H1 (cell line): ENCODE results near the gene ATP13A2. TPM values are rescaled to one million over a fixed set of nuclear protein-coding genes. Genes with fewer than 3 reads are reported as not detected.

ENCODE experiments used
- CTCF ChIA-PET: fragments of 300-600 bp; sonication (Branson Sonifier 250); formaldehyde crosslinking; loops from one replicate; lab custom pipeline; 2021; ENCODE audit not compliant: partially characterized antibody; lab: Charles Lee
- POLR2A ChIA-PET: fragments of 300-600 bp; sonication (Branson Sonifier 250); formaldehyde crosslinking; loops from one replicate; lab custom pipeline; 2021; ENCODE audit warnings: inconsistent platforms; ENCODE audit not compliant: partially characterized antibody; lab: Charles Lee
- DNase-seq, 2 experiments: peaks; one replicate each; pipeline versions ENCODE4 v3.0.0 to v3.0.0-alpha.2; 2010 to 2022; ENCODE audit warnings: low spot score in 2 of 2, low read depth in 1 of 2, mixed read lengths in 1 of 2
- FAIRE-seq: peaks from 2 replicates; lab custom pipeline; 2011; peaks lifted over from hg19 to GRCh38; lab: Jason Lieb, UNC
- H2AFZ ChIP-seq: 2 replicates; pipeline ENCODE4 v1.8.1; 2012; ENCODE audit warnings: low read length, inconsistent platforms
- H2AK5ac ChIP-seq: 2 replicates; pipeline ENCODE4 v1.6.1; 2013; ENCODE audit warnings: low read depth, low read length
- H2BK120ac ChIP-seq: replicated peaks from 2 replicates; pipeline ENCODE3; 2013; ENCODE audit warnings: low read depth, low read length, inconsistent platforms
- H2BK12ac ChIP-seq: 2 replicates; pipeline ENCODE4 v1.6.1; 2013; ENCODE audit warnings: low read depth, low read length
- H2BK15ac ChIP-seq: 2 replicates; pipeline ENCODE4 v1.6.1; 2013; ENCODE audit warnings: low read length
- H2BK20ac ChIP-seq: 2 replicates; pipeline ENCODE4 v1.6.1; 2013; ENCODE audit warnings: low read length
- H2BK5ac ChIP-seq: 2 replicates; pipeline ENCODE4 v1.6.1; 2013; ENCODE audit warnings: low read depth, low read length
- H3K14ac ChIP-seq: 2 replicates; pipeline ENCODE4 v1.6.1; 2013; ENCODE audit warnings: inconsistent platforms; ENCODE audit not compliant: insufficient read length
- H3K18ac ChIP-seq: 2 replicates; pipeline ENCODE4 v1.6.1; 2013; ENCODE audit warnings: low read length; ENCODE audit errors: extremely low read depth
- H3K23ac ChIP-seq: 2 replicates; pipeline ENCODE4 v1.6.1; 2013; ENCODE audit warnings: inconsistent platforms; ENCODE audit not compliant: insufficient read length
- H3K23me2 ChIP-seq: 2 replicates; pipeline ENCODE4 v1.6.1; 2013; ENCODE audit warnings: low read depth, low read length
- H3K27ac ChIP-seq: 2 replicates; pipeline ENCODE4 v1.6.1; 2011; ENCODE audit warnings: low read depth, low read length, inconsistent platforms
- H3K27me3 ChIP-seq, 4 experiments: replicated peaks in 1 of 4; 1 replicate in 1 of 4; 2 replicates in 3 of 4; pipeline versions ENCODE4 v1.6.1 to v1.8.1; 2011 to 2013; ENCODE audit warnings: low read length in 3 of 4, mild to moderate bottlenecking in 3 of 4, inconsistent platforms in 2 of 4, mixed read lengths in 2 of 4, moderate library complexity in 1 of 4; ENCODE audit not compliant: control insufficient read depth in 3 of 4, insufficient read depth in 3 of 4; ENCODE audit errors: extremely low read depth in 1 of 4
- H3K36me3 ChIP-seq, 4 experiments: 2 replicates each; pipeline versions ENCODE4 v1.6.1 to v1.8.1; 2011 to 2013; ENCODE audit warnings: mild to moderate bottlenecking in 4 of 4, low read length in 3 of 4, moderate library complexity in 2 of 4, control low read depth in 1 of 4, inconsistent platforms in 1 of 4; ENCODE audit not compliant: insufficient read depth in 4 of 4, control insufficient read depth in 2 of 4
- H3K4ac ChIP-seq: replicated peaks from 2 replicates; pipeline ENCODE3; 2013; ENCODE audit warnings: low read length, low read depth, mixed read lengths, inconsistent platforms; ENCODE audit not compliant: insufficient read length
- H3K4me1 ChIP-seq, 4 experiments: replicated peaks in 1 of 4; 1 replicate in 1 of 4; 2 replicates in 3 of 4; pipeline versions ENCODE4 v1.6.1 to v1.8.1; 2011 to 2013; ENCODE audit warnings: low read length in 3 of 4, inconsistent platforms in 2 of 4, mixed read lengths in 1 of 4; ENCODE audit not compliant: insufficient read depth in 4 of 4, control insufficient read depth in 3 of 4
- H3K4me2 ChIP-seq, 2 experiments: 2 replicates each; pipeline versions ENCODE4 v1.6.1 to v1.8.1; 2011 to 2013; ENCODE audit warnings: low read depth in 2 of 2, low read length in 2 of 2, control low read depth in 1 of 2, inconsistent platforms in 1 of 2, mild to moderate bottlenecking in 1 of 2; ENCODE audit not compliant: insufficient read depth in 1 of 2
- H3K4me3 ChIP-seq, 4 experiments: fragments of 200-600, 300-600 bp in 1 of 4; sonication (generic), shearing (Covaris generic), sonication (Bioruptor Twin) in 1 of 4; 2 replicates each; pipeline versions ENCODE4 v1.5.1 to v1.8.1; 2011 to 2016; ENCODE audit warnings: low read length in 4 of 4, low read depth in 3 of 4, control low read depth in 2 of 4, inconsistent platforms in 2 of 4, mild to moderate bottlenecking in 2 of 4, mixed read lengths in 1 of 4, moderate library complexity in 1 of 4; ENCODE audit not compliant: insufficient read depth in 2 of 4; ENCODE audit errors: extremely low read depth in 1 of 4
- H3K56ac ChIP-seq: replicated peaks from 2 replicates; pipeline ENCODE3; 2013; ENCODE audit warnings: low read depth, mild to moderate bottlenecking, mixed read lengths, low read length, inconsistent platforms; ENCODE audit not compliant: insufficient read length
- H3K79me1 ChIP-seq: 2 replicates; pipeline ENCODE4 v1.6.1; 2013; ENCODE audit warnings: low read depth, low read length, control low read depth
- H3K79me2 ChIP-seq, 2 experiments: 2 replicates each; pipeline versions ENCODE4 v1.6.1 to v1.8.1; 2012 to 2013; ENCODE audit warnings: low read length in 2 of 2, mild to moderate bottlenecking in 2 of 2, inconsistent platforms in 1 of 2; ENCODE audit not compliant: insufficient read depth in 2 of 2, control insufficient read depth in 1 of 2
- H3K9ac ChIP-seq, 4 experiments: replicated peaks in 1 of 4; 1 replicate in 1 of 4; 2 replicates in 3 of 4; pipeline versions ENCODE4 v1.6.1 to v1.8.1; 2011 to 2013; ENCODE audit warnings: low read depth in 3 of 4, low read length in 3 of 4, control low read depth in 2 of 4, mild to moderate bottlenecking in 2 of 4, moderate library complexity in 2 of 4, inconsistent platforms in 1 of 4; ENCODE audit errors: extremely low read depth in 1 of 4
- H3K9me3 ChIP-seq, 2 experiments: 2 replicates each; pipeline versions ENCODE4 v1.6.1 to v1.8.1; 2012 to 2013; ENCODE audit warnings: mild to moderate bottlenecking in 2 of 2, moderate library complexity in 2 of 2, control low read depth in 1 of 2, inconsistent platforms in 1 of 2, low read depth in 1 of 2, low read length in 1 of 2, mixed read lengths in 1 of 2; ENCODE audit not compliant: insufficient read depth in 2 of 2
- H4K20me1 ChIP-seq, 2 experiments: replicated peaks in 1 of 2; 2 replicates each; pipeline versions ENCODE3 to v1.8.1; 2011 to 2013; ENCODE audit warnings: inconsistent platforms in 2 of 2, low read length in 2 of 2, mild to moderate bottlenecking in 1 of 2; ENCODE audit not compliant: insufficient read depth in 2 of 2, control insufficient read depth in 1 of 2
- H4K5ac ChIP-seq: 2 replicates; pipeline ENCODE4 v1.6.1; 2013; ENCODE audit warnings: low read length, low read depth, mixed read lengths, inconsistent platforms; ENCODE audit not compliant: insufficient read length
- H4K8ac ChIP-seq: 2 replicates; pipeline ENCODE4 v1.8.0; 2013; ENCODE audit warnings: mild to moderate bottlenecking, moderate library complexity, low read length, inconsistent platforms; ENCODE audit not compliant: insufficient read depth; ENCODE audit errors: extremely low read depth
- H4K91ac ChIP-seq: replicated peaks from 2 replicates; pipeline ENCODE3; 2013; ENCODE audit warnings: low read length, mixed read lengths, inconsistent platforms; ENCODE audit not compliant: insufficient read length
- CEBPB ChIP-seq: IDR thresholded peaks from 2 replicates; pipeline ENCODE4 v1.6.1; 2012; ENCODE audit warnings: low read depth, low read length
- POLR2A ChIP-seq, 2 experiments: IDR thresholded peaks; 1 replicate in 1 of 2; 2 replicates in 1 of 2; pipeline ENCODE4 v1.6.1; 2011; ENCODE audit warnings: low read depth in 2 of 2, low read length in 2 of 2, mild to moderate bottlenecking in 2 of 2; ENCODE audit errors: control extremely low read depth in 1 of 2
- TBP ChIP-seq: IDR thresholded peaks from 2 replicates; pipeline ENCODE4 v1.6.1; 2011; ENCODE audit warnings: low read depth, low read length, improper control_type of control experiment
- WGBS, 2 experiments: shearing (Covaris generic) in 1 of 2; methylation state at CpG; one replicate each; pipeline versions ENCODE4 v1.1.6 to v1.1.7; 2013 to 2015; ENCODE audit warnings: low lambda C conversion rate in 2 of 2, mixed read lengths in 2 of 2, inconsistent platforms in 1 of 2, low coverage in 1 of 2, missing lambda C conversion rate in 1 of 2; ENCODE audit not compliant: insufficient replicate concordance in 2 of 2, insufficient coverage in 1 of 2, insufficient read length in 1 of 2; ENCODE audit errors: extremely low coverage in 1 of 2, missing lambda C conversion rate in 1 of 2; 5-methylcytosine and 5-hydroxymethylcytosine counted together
- polyA plus RNA-seq, 7 experiments: library from polyadenylated mRNA; depleted of rRNA in 3 of 7; stranded (reverse) in 5 of 7; unstranded in 2 of 7; fragments of >200 nt in 5 of 7; fragments of 200-250 nt in 2 of 7; gene quantifications; 1 replicate in 5 of 7; 2 replicates in 1 of 7; 4 replicates in 1 of 7; pipeline versions ENCODE4 v1.2.1 to v1.2.3, GENCODE V29; 2011 to 2013; ENCODE audit warnings: missing spikeins in 2 of 7, mixed read lengths in 2 of 7
- total RNA-seq: library from RNA; stranded (reverse); fragmentation: NEBNext Ultra II Directional; extraction: Animal tissue kit (Norgen Biotek cat#: 25700); gene quantifications from 2 replicates; pipeline ENCODE4 v1.2.1, GENCODE V29; 2021

Gene ATP13A2
- total and polyA plus RNA-seq, 2 of the 8 experiments (the other 6 are each of a cell fraction or from before 2014, with no cell fraction given) = 82.1 to 83.6 TPM

DNA sequence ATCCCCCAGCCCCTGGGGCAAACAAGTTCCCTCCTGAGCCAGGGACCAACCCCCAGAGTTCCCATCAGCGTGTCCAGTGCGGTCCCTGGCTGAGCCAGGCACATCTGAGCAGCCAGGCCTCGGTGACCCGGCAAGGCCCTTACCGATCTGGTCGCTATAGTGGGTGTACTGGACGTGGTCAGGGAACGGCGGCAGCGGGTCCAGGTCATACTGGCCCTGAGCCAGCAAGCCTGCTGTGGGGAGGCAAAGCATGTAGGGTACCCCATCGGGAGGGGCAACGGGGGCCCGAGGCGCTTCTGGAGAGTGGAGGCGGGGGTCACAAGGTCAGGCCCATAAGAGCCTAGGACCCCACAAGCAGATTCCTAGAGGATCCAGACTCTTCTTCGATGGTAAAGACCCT lies 34.8 kb downstream of the ATP13A2 start:
- Histone ChIP-seq H3K36me3 (peaks cover 9 to 31% (median 19%) of the 10 kb centered on the region in 4 experiments), H4K20me1 (peaks cover 11 to 23% of the 10 kb centered on the region in 2 experiments), H3K56ac (no peak overlapping the region), H2BK20ac (no peak overlapping the region), H3K79me2 (peaks cover 0 to 27% of the 10 kb centered on the region in 2 experiments; a peak in 2 of 4 replicates), H3K18ac (no peak overlapping the region), H3K9me3 (no peaks in the 10 kb centered on the region), H3K4me2 (no peak overlapping the region), H2BK5ac (no peak overlapping the region; the same call in 1 of the 2 replicates), H3K79me1 (peaks cover 12% of the 10 kb centered on the region), H4K91ac (no peak overlapping the region), H4K5ac (no peak overlapping the region), H3K23ac (no peak overlapping the region), H3K14ac (no peak overlapping the region), H3K9ac (no peak overlapping the region), H3K23me2 (peaks cover 6% of the 10 kb centered on the region), H3K27me3 (peaks cover 0 to 3% (median 0%) of the 10 kb centered on the region in 4 experiments; a peak in 1 of 7 replicates), H3K27ac (no peak overlapping the region), H2BK15ac (no peak overlapping the region), H3K4me1 (peaks cover 0 to 24% (median 16%) of the 10 kb centered on the region in 4 experiments; a peak in 6 of 7 replicates), H2AK5ac (no peak overlapping the region), H2BK12ac (no peak overlapping the region), H3K4me3 (no peak overlapping the region), H2AFZ (no peak overlapping the region), H4K8ac (no peak overlapping the region), H3K4ac (no peak overlapping the region), H2BK120ac (no peak overlapping the region)
- ChIA-PET POLR2A (interaction anchor here (1.1 to 6.6 kb wide), 4 partner anchors 8 to 13 kb away, joined by 5 to 92 read pairs (median 14); no protein-coding TSS in a partner anchor), CTCF (interaction anchor here (1.5 to 2.3 kb wide), 3 partner anchors 10 to 351 kb away, joined by 4 to 23 read pairs (median 4); no protein-coding TSS in a partner anchor)
- TF ChIP-seq CEBPB (no peak), POLR2A (IDR thresholded peaks at IDR 0.05; ENCODE audit: control extremely low read depth in 1 of 2, low read depth in 2 of 2, low read length in 2 of 2) (peak in 1 of 2 experiments; percentile 23; a peak in 1 of 3 replicates), TBP (no peak)
- FAIRE-seq (no peak), DNase-seq (no peak)
- 88% methylated on average over 16 of the region's 16 CpGs; no CpG with 5 or more reads in 1 of the 2 experiments for WGBS, 2 experiments
